CD4-positive, alpha-beta memory T cell (primary cell): Measurements from ENCODE around the gene NUP133. TPM values are rescaled to one million over a fixed set of nuclear protein-coding genes. Genes with fewer than 3 reads are reported as not detected.

Experiments used
- CTCF ChIA-PET: fragments of 350-600 bp; sonication (Branson Sonifier 250); formaldehyde crosslinking; loops from one replicate; lab custom pipeline; 2021; ENCODE audit warnings: inconsistent platforms; ENCODE audit not compliant: partially characterized antibody; lab: Charles Lee
- POLR2A ChIA-PET: fragments of 350-600 bp; sonication (Branson Sonifier 250); formaldehyde crosslinking; loops from one replicate; lab custom pipeline; 2021; ENCODE audit not compliant: partially characterized antibody; lab: Charles Lee
- DNase-seq, 5 donors: peaks; one replicate each; pipeline versions ENCODE4 v3.0.0 to v3.0.0-alpha.2; 2020 to 2022; ENCODE audit warnings: mixed read lengths in 1 of 5
- H3K27ac ChIP-seq: one replicate; pipeline ENCODE4 v1.7.0; 2013; ENCODE audit warnings: low read depth, low read length
- H3K27me3 ChIP-seq: 2 replicates; pipeline ENCODE4 v1.7.0; 2013; ENCODE audit warnings: mild to moderate bottlenecking, low read length, moderate library complexity; ENCODE audit not compliant: insufficient read depth
- H3K36me3 ChIP-seq: 2 replicates; pipeline ENCODE4 v1.7.0; 2013; ENCODE audit warnings: mild to moderate bottlenecking, low read length, moderate library complexity; ENCODE audit not compliant: insufficient read depth
- H3K4me1 ChIP-seq: 2 replicates; pipeline ENCODE4 v1.7.0; 2013; ENCODE audit warnings: mild to moderate bottlenecking, low read length, moderate library complexity; ENCODE audit not compliant: insufficient read depth
- H3K4me3 ChIP-seq, 2 donors: one replicate each; pipeline ENCODE4 v1.7.0; 2013; ENCODE audit warnings: low read length in 2 of 2, mild to moderate bottlenecking in 1 of 2
- H3K9me3 ChIP-seq, 2 donors: one replicate each; pipeline ENCODE4 v1.7.0; 2013; ENCODE audit warnings: low read length in 2 of 2, control low read depth in 1 of 2; ENCODE audit not compliant: control insufficient read depth in 1 of 2
- H3K27ac Mint-ChIP-seq, 7 donors: one replicate each; pipeline ENCODE4 v1.8.0; 2020 to 2021; ENCODE audit warnings: mixed read lengths in 7 of 7, mild to moderate bottlenecking in 6 of 7, inconsistent platforms in 3 of 7, moderate library complexity in 3 of 7
- H3K27me3 Mint-ChIP-seq, 2 donors: one replicate each; pipeline ENCODE4 v1.8.0; 2020 to 2021; ENCODE audit warnings: mixed read lengths in 2 of 2
- H3K36me3 Mint-ChIP-seq, 2 donors: one replicate each; pipeline ENCODE4 v1.8.0; 2020 to 2021; ENCODE audit warnings: mixed read lengths in 2 of 2, inconsistent platforms in 1 of 2, mild to moderate bottlenecking in 1 of 2
- H3K4me1 Mint-ChIP-seq, 4 donors: one replicate each; pipeline ENCODE4 v1.8.0; 2020 to 2021; ENCODE audit warnings: mixed read lengths in 4 of 4, mild to moderate bottlenecking in 1 of 4
- H3K4me3 Mint-ChIP-seq, 8 donors: one replicate each; pipeline ENCODE4 v1.8.0; 2020 to 2021; ENCODE audit warnings: mixed read lengths in 8 of 8, mild to moderate bottlenecking in 7 of 8, moderate library complexity in 6 of 8, inconsistent platforms in 3 of 8
- H3K9me3 Mint-ChIP-seq, 8 donors: one replicate each; pipeline ENCODE4 v1.8.0; 2020 to 2021; ENCODE audit warnings: mixed read lengths in 8 of 8, mild to moderate bottlenecking in 5 of 8, inconsistent platforms in 3 of 8, moderate library complexity in 1 of 8
- intact Hi-C: fragments of 100-400 bp; cut with micrococcal nuclease; formaldehyde crosslinking; loops from one replicate; pipeline ENCODE4 v1.15.1; 2023
- polyA plus RNA-seq, 2 donors: library from polyadenylated mRNA; unstranded; fragments of 300-500 nt; fragmentation: Illumina TruSeq; gene quantifications; one replicate each; pipeline ENCODE4 v1.2.3, GENCODE V29; 2021
- total RNA-seq, 2 experiments: library from RNA; stranded (reverse); gene quantifications; one replicate each; pipeline ENCODE4 v1.2.3, GENCODE V29; 2021

NUP133 gene
- total and polyA plus RNA-seq, 4 experiments from 2014 or later = 16.8 to 48.4 (median 32.2) TPM

- Mint-ChIP-seq H3K27ac (peak overlapping the region in 1 of 7 donors; percentile 7), H3K4me3 (no peak overlapping the region), H3K27me3 (no peaks in the 10 kb centered on the region), H3K4me1 (peaks cover 0 to 5% (median 3%) of the 10 kb centered on the region in 4 donors), H3K36me3 (peaks cover 48 to 61% of the 10 kb centered on the region in 2 donors), H3K9me3 (no peaks in the 10 kb centered on the region)
- ChIA-PET CTCF (no interaction called here), POLR2A (no interaction called here)
- Histone ChIP-seq H3K4me3 (no peak overlapping the region), H3K4me1 (no peaks in the 10 kb centered on the region), H3K9me3 (no peaks in the 10 kb centered on the region), H3K27me3 (no peaks in the 10 kb centered on the region), H3K27ac (no peak overlapping the region), H3K36me3 (peaks cover 19% of the 10 kb centered on the region)
- DNase-seq = no peak
- intact Hi-C loops = no loop called here
Measured at GRCh38 chr1:229456016-229456415, 52.1 kb downstream of the NUP133 start.

- Mint-ChIP-seq H3K36me3 (peaks cover 36 to 53% of the 10 kb centered on the region in 2 donors), H3K27ac (no peak overlapping the region), H3K9me3 (no peaks in the 10 kb centered on the region), H3K27me3 (no peaks in the 10 kb centered on the region), H3K4me1 (peaks cover 0 to 5% (median 3%) of the 10 kb centered on the region in 4 donors), H3K4me3 (no peak overlapping the region)
- CTCF ChIA-PET = interaction anchor here (1.2 to 1.5 kb wide), 3 partner anchors 28 to 199 kb away, joined by 3 to 7 read pairs (median 6); no protein-coding TSS in a partner anchor
- intact Hi-C loops = no loop called here
- Histone ChIP-seq H3K9me3 (no peaks in the 10 kb centered on the region), H3K4me1 (no peaks in the 10 kb centered on the region), H3K27ac (no peak overlapping the region), H3K4me3 (no peak overlapping the region), H3K36me3 (peaks cover 23% of the 10 kb centered on the region), H3K27me3 (no peaks in the 10 kb centered on the region)
- POLR2A ChIA-PET = no interaction called here
- DNase-seq = no peak
Measured at GRCh38 chr1:229454056-229454455, 54.1 kb downstream of the NUP133 start.

DNA sequence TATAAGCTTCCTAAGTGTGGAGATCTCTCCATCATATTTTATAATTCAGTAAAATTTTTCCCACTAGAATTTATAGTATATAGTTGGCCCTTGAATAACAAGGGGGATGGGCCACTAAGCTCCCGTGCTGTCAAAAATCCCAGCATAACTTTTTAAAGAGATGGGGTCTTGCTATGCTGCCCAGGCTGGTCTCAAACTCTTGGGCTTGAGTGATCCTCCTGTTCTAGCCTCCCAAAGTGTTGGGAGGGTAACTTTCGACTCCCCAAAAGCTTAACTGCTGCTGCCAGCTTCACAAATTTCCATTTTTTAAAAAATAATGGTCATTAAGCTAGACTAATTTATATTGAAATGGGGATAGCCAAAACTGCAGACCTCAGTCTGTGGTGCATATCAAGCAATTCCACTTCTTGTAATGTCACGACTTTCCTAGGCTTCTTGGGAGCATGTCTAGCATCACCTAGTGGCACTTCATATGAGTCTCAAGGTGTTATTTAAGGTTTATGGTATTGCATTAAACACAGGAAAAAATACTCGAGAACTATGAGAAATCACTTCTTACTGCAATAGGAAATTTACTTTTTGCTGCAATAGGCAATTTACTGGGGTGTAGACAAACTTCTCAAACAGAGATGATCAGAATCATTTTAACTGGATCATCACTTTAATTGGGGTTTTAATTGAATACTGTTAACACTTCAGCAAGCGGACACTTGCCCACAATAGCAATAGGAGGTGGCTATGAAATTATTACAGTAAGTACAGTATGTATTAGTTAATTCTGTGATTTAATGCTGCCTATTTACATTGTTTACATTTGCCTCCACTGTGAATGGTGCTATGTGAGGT, 55.0 kb downstream of the NUP133 start:
- intact Hi-C loops = loop anchor here (1.0 kb wide), 1 partner anchor 195 kb away; no protein-coding TSS in a partner anchor

DNA sequence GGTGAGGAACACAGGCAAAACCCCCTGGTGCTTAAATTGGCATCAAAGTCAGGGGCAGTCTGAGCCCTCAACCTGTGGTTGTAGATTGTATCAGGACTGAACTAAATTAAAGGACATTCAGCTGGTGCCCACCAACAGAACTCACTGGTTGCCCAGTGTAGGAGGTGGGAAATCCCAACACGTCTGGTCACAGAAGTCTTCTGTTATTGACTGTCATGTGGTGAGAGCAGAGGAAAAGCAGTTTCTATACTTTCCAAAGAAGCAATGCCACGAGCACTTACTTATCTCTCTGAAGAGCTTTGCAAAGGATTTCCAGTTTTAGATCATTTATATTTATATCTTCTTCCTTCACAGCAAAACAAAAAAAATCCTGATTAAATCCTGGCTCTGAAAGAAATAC, 59.3 kb downstream of the NUP133 start:
- H3K27me3 Mint-ChIP-seq = no peaks in the 10 kb centered on the region
- no peaks in the 10 kb centered on the region for H3K9me3 Mint-ChIP-seq
- no peak for DNase-seq
- H3K4me1 Mint-ChIP-seq = no peaks in the 10 kb centered on the region
- Histone ChIP-seq H3K27me3 (no peaks in the 10 kb centered on the region), H3K4me3 (no peak overlapping the region), H3K27ac (no peak overlapping the region), H3K4me1 (no peaks in the 10 kb centered on the region), H3K9me3 (no peaks in the 10 kb centered on the region), H3K36me3 (peaks cover 38% of the 10 kb centered on the region)
- ChIA-PET POLR2A (no interaction called here), CTCF (interaction anchor here (0.9 kb wide), 1 partner anchor 8 kb away, joined by 3 read pairs; no protein-coding TSS in a partner anchor)
- no peak overlapping the region for H3K27ac Mint-ChIP-seq
- H3K36me3 Mint-ChIP-seq = peaks cover 39 to 62% of the 10 kb centered on the region in 2 donors
- no peak overlapping the region for H3K4me3 Mint-ChIP-seq
- intact Hi-C loops = no loop called here

More for the DNA sequence above, 55.0 kb downstream of the NUP133 start:
- no peak overlapping the region for H3K4me3 Mint-ChIP-seq
- H3K4me1 Mint-ChIP-seq = peaks cover 0 to 5% (median 3%) of the 10 kb centered on the region in 4 donors
- no peaks in the 10 kb centered on the region for H3K4me1 ChIP-seq
- no peak overlapping the region for H3K4me3 ChIP-seq
- peaks cover 41 to 59% of the 10 kb centered on the region in 2 donors for H3K36me3 Mint-ChIP-seq
- no peak overlapping the region for H3K27ac ChIP-seq
- peaks cover 26% of the 10 kb centered on the region for H3K36me3 ChIP-seq
- H3K9me3 Mint-ChIP-seq = no peaks in the 10 kb centered on the region
- no peaks in the 10 kb centered on the region for H3K27me3 Mint-ChIP-seq
- DNase-seq = no peak
- H3K27ac Mint-ChIP-seq = no peak overlapping the region
- CTCF ChIA-PET = interaction anchor here (1.0 to 2.5 kb wide), 5 partner anchors 11 to 198 kb away, joined by 4 to 9 read pairs (median 7); no protein-coding TSS in a partner anchor
- POLR2A ChIA-PET = no interaction called here
- H3K9me3 ChIP-seq = no peaks in the 10 kb centered on the region
- no peaks in the 10 kb centered on the region for H3K27me3 ChIP-seq

- Mint-ChIP-seq H3K36me3 (peaks cover 38 to 63% of the 10 kb centered on the region in 2 donors), H3K9me3 (no peaks in the 10 kb centered on the region), H3K27ac (no peak overlapping the region), H3K27me3 (no peaks in the 10 kb centered on the region), H3K4me1 (no peaks in the 10 kb centered on the region), H3K4me3 (no peak overlapping the region)
- ChIA-PET CTCF (interaction anchor here (0.9 kb wide), 1 partner anchor 9 kb away, joined by 3 read pairs; no protein-coding TSS in a partner anchor), POLR2A (no interaction called here)
- H3K9me3 ChIP-seq = no peaks in the 10 kb centered on the region
- H3K27ac ChIP-seq = no peak overlapping the region
- no peak overlapping the region for H3K4me3 ChIP-seq
- no peaks in the 10 kb centered on the region for H3K27me3 ChIP-seq
- H3K4me1 ChIP-seq = no peaks in the 10 kb centered on the region
- intact Hi-C loops = no loop called here
- no peak for DNase-seq
- H3K36me3 ChIP-seq = peaks cover 38% of the 10 kb centered on the region
Measured at GRCh38 chr1:229448354-229448753, 59.8 kb downstream of the NUP133 start.

- no peaks in the 10 kb centered on the region for H3K9me3 Mint-ChIP-seq
- no peak overlapping the region for H3K27ac Mint-ChIP-seq
- intact Hi-C loops = no loop called here
- no peak overlapping the region for H3K4me3 ChIP-seq
- H3K27me3 Mint-ChIP-seq = no peaks in the 10 kb centered on the region
- ChIA-PET POLR2A (no interaction called here), CTCF (no interaction called here)
- no peaks in the 10 kb centered on the region for H3K27me3 ChIP-seq
- no peaks in the 10 kb centered on the region for H3K4me1 ChIP-seq
- DNase-seq = no peak
- H3K27ac ChIP-seq = no peak overlapping the region
- no peak overlapping the region for H3K4me3 Mint-ChIP-seq
- no peaks in the 10 kb centered on the region for H3K9me3 ChIP-seq
- peaks cover 36 to 62% of the 10 kb centered on the region in 2 donors for H3K36me3 Mint-ChIP-seq
- peaks cover 38% of the 10 kb centered on the region for H3K36me3 ChIP-seq
- no peaks in the 10 kb centered on the region for H3K4me1 Mint-ChIP-seq
Measured at GRCh38 chr1:229447809-229448252, 60.3 kb downstream of the NUP133 start.

DNA sequence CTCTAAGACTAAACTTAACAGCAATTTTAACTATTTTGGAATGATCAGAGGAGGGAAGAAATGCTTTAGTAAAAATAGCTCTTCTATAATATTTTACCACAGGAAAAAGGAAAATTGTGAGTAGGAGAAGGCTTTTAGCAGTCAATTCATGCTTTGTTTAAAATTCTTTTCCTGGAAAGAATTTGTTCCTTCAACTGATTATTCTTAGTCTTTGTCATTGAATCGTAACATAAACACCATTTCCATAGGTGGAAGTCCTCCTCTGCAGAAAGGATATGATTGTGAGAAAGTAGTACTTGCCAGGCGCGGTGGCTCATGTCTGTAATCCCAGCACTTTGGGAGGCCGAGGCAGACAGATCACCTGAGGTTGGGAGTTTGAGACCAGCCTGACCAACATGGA, 62.3 kb downstream of the NUP133 start:
- Histone ChIP-seq H3K27ac (no peak overlapping the region), H3K4me1 (no peaks in the 10 kb centered on the region), H3K36me3 (peaks cover 31% of the 10 kb centered on the region), H3K27me3 (no peaks in the 10 kb centered on the region), H3K9me3 (no peaks in the 10 kb centered on the region), H3K4me3 (no peak overlapping the region)
- peaks cover 0 to 1% (median 0%) of the 10 kb centered on the region in 4 donors for H3K4me1 Mint-ChIP-seq
- ChIA-PET POLR2A (no interaction called here), CTCF (no interaction called here)
- H3K36me3 Mint-ChIP-seq = peaks cover 38 to 71% of the 10 kb centered on the region in 2 donors
- no peaks in the 10 kb centered on the region for H3K27me3 Mint-ChIP-seq
- no peaks in the 10 kb centered on the region for H3K9me3 Mint-ChIP-seq
- no peak overlapping the region for H3K4me3 Mint-ChIP-seq
- no peak for DNase-seq
- intact Hi-C loops = no loop called here
- no peak overlapping the region for H3K27ac Mint-ChIP-seq
